Neural cell (in vitro differentiated cells): ENCODE data around the gene ZFPM1. TPM values are rescaled to one million over a fixed set of nuclear protein-coding genes. Genes with fewer than 3 reads are reported as not detected.

ENCODE experiments used
- H2AFZ ChIP-seq: fragments of 200-600, 300-800 bp; sonication (generic), shearing (Covaris generic); 2 replicates; pipeline ENCODE4 v1.6.0; 2014; ENCODE audit warnings: low read depth, mild to moderate bottlenecking, antibody characterized with exemption, low read length, moderate library complexity
- H3F3A ChIP-seq: fragments of 200-600 bp; shearing (Covaris generic); 2 replicates; pipeline ENCODE4 v1.6.1; 2016; ENCODE audit warnings: mild to moderate bottlenecking, moderate library complexity, mixed read lengths, antibody characterized with exemption, low read length; ENCODE audit not compliant: insufficient read depth, poor library complexity, severe bottlenecking
- H3K27ac ChIP-seq: fragments of 200-600, 300-800 bp; sonication (generic), shearing (Covaris generic); 2 replicates; pipeline ENCODE4 v1.5.1; 2014; ENCODE audit warnings: mild to moderate bottlenecking, low read length, moderate library complexity
- H3K27me3 ChIP-seq: fragments of 300-800, 200-600 bp; sonication (generic), shearing (Covaris generic); 2 replicates; pipeline ENCODE4 v1.6.0; 2014; ENCODE audit warnings: mild to moderate bottlenecking, low read depth, low read length, moderate library complexity; ENCODE audit not compliant: insufficient read depth
- H3K36me3 ChIP-seq: fragments of 300-800, 200-600 bp; sonication (generic), shearing (Covaris generic); 2 replicates; pipeline ENCODE4 v1.5.1; 2014; ENCODE audit warnings: mild to moderate bottlenecking, antibody characterized with exemption, low read length, moderate library complexity; ENCODE audit not compliant: insufficient read depth
- H3K4me2 ChIP-seq: fragments of 300-800, 200-600 bp; sonication (generic), shearing (Covaris generic); 2 replicates; pipeline ENCODE4 v1.6.0; 2014; ENCODE audit warnings: mild to moderate bottlenecking, low read length
- H3K4me3 ChIP-seq: fragments of 300-800, 200-600 bp; sonication (generic), shearing (Covaris generic); 2 replicates; pipeline ENCODE4 v1.5.1; 2014; ENCODE audit warnings: mild to moderate bottlenecking, low read length, moderate library complexity
- H3K79me2 ChIP-seq: fragments of 200-600 bp; shearing (Covaris generic); replicated peaks from 2 replicates; pipeline ENCODE4 v1.6.0; 2014; ENCODE audit warnings: mild to moderate bottlenecking, low read length, moderate library complexity; ENCODE audit not compliant: insufficient read depth
- H3K9ac ChIP-seq: fragments of 300-800, 200-600 bp; sonication (generic), shearing (Covaris generic); 2 replicates; pipeline ENCODE4 v1.6.1; 2016; ENCODE audit warnings: mild to moderate bottlenecking, low read length, mixed read lengths
- H3K9me2 ChIP-seq: fragments of 200-600 bp; shearing (Covaris generic); 2 replicates; pipeline ENCODE4 v1.6.1; 2016; ENCODE audit warnings: mild to moderate bottlenecking, low read length, mixed read lengths; ENCODE audit not compliant: insufficient read depth
- H3K9me3 ChIP-seq: fragments of 200-600, 300-800 bp; sonication (generic), shearing (Covaris generic); 2 replicates; pipeline ENCODE4 v1.6.1; 2016; ENCODE audit warnings: mild to moderate bottlenecking, mixed run types, low read length, moderate library complexity, mixed read lengths
- H4K20me1 ChIP-seq: fragments of 200-600 bp; shearing (Covaris generic); 2 replicates; pipeline ENCODE4 v1.6.1; 2016; ENCODE audit warnings: mild to moderate bottlenecking, mixed run types; ENCODE audit not compliant: insufficient read depth
- EP300 ChIP-seq: fragments of 450-650 bp; conservative IDR thresholded peaks from 2 replicates; pipeline ENCODE4 v1.6.1; 2014; ENCODE audit warnings: antibody characterized with exemption, mild to moderate bottlenecking, moderate library complexity; ENCODE audit not compliant: poor library complexity, severe bottlenecking
- EZH2 ChIP-seq: fragments of 200-600, 300-800 bp; shearing (Covaris generic), sonication (generic); IDR thresholded peaks from 2 replicates; pipeline ENCODE4 v1.6.1; 2014; ENCODE audit warnings: antibody characterized with exemption, low read length, borderline replicate concordance, mild to moderate bottlenecking; ENCODE audit not compliant: insufficient read depth, poor library complexity, severe bottlenecking
- MXI1 ChIP-seq: fragments of 450-650 bp; conservative IDR thresholded peaks from 2 replicates; pipeline ENCODE4 v1.6.1; 2014; ENCODE audit warnings: antibody characterized with exemption, mild to moderate bottlenecking; ENCODE audit not compliant: poor library complexity, severe bottlenecking
- POLR2AphosphoS5 ChIP-seq: IDR thresholded peaks from 2 replicates; pipeline ENCODE4 v1.6.1; 2012
- RAD21 ChIP-seq: fragments of 450-650 bp; conservative IDR thresholded peaks from 2 replicates; pipeline ENCODE4 v1.6.1; 2014; ENCODE audit warnings: antibody characterized with exemption, mild to moderate bottlenecking, moderate library complexity
- SMC3 ChIP-seq: fragments of 450-650 bp; conservative IDR thresholded peaks from 2 replicates; pipeline ENCODE4 v1.6.1; 2014; ENCODE audit warnings: antibody characterized with exemption, mild to moderate bottlenecking, moderate library complexity; ENCODE audit not compliant: poor library complexity
- TAF1 ChIP-seq: IDR thresholded peaks from 2 replicates; pipeline ENCODE4 v1.6.1; 2012; ENCODE audit warnings: low read depth
- polyA plus RNA-seq: library from polyadenylated mRNA; depleted of rRNA; stranded (reverse); fragments of >200 nt; gene quantifications from 2 replicates; pipeline ENCODE4 v1.2.3, GENCODE V29; 2014
- TF ChIP-seq, protein P1 (sequence below): IDR thresholded peaks from 2 replicates; pipeline ENCODE4 v1.6.1; 2012; ENCODE audit warnings: borderline replicate concordance
- TF ChIP-seq, protein P2 (sequence below): fragments of 450-650 bp; IDR thresholded peaks from 2 replicates; pipeline ENCODE4 v1.5.1; 2014; ENCODE audit warnings: antibody characterized with exemption, mild to moderate bottlenecking, moderate library complexity; ENCODE audit not compliant: poor library complexity, severe bottlenecking

The ZFPM1 gene
- polyA plus RNA-seq, 1 donor from 2014 or later: 0.41 TPM

DNA sequence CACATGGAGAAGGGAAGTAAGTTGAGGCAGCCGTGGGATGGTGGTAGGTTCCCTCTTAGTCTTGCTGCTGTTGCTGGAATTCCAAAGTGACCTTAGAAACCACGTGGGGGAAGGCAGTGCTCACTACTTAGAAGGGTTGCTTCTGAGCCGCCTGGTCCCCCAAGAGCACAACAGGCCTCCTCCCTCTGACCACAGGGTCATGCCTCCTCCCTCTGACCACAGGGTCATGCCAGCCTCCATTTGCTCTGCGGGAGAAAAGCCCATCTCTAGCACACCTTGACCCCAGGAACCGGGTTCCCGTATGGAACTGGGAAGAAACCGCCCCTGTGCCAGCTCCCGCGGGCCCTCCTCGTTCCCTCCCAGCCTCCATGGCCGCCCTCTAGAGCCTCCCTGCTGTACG, 13.4 kb upstream of the ZFPM1 start:
- Histone ChIP-seq H4K20me1 (no peaks in the 10 kb centered on the region), H3F3A (no peaks in the 10 kb centered on the region), H3K27ac (no peak overlapping the region), H3K4me2 (no peak overlapping the region), H3K79me2 (no peaks in the 10 kb centered on the region), H3K9me2 (no peaks in the 10 kb centered on the region), H3K27me3 (no peaks in the 10 kb centered on the region), H3K9ac (no peak overlapping the region), H2AFZ (no peak overlapping the region), H3K4me3 (no peak overlapping the region), H3K9me3 (no peaks in the 10 kb centered on the region), H3K36me3 (no peaks in the 10 kb centered on the region)
- TF ChIP-seq EZH2 (no peak), TAF1 (no peak), EP300 (no peak), POLR2AphosphoS5 (no peak), RAD21 (no peak)
- TF ChIP-seq, protein P1, sequence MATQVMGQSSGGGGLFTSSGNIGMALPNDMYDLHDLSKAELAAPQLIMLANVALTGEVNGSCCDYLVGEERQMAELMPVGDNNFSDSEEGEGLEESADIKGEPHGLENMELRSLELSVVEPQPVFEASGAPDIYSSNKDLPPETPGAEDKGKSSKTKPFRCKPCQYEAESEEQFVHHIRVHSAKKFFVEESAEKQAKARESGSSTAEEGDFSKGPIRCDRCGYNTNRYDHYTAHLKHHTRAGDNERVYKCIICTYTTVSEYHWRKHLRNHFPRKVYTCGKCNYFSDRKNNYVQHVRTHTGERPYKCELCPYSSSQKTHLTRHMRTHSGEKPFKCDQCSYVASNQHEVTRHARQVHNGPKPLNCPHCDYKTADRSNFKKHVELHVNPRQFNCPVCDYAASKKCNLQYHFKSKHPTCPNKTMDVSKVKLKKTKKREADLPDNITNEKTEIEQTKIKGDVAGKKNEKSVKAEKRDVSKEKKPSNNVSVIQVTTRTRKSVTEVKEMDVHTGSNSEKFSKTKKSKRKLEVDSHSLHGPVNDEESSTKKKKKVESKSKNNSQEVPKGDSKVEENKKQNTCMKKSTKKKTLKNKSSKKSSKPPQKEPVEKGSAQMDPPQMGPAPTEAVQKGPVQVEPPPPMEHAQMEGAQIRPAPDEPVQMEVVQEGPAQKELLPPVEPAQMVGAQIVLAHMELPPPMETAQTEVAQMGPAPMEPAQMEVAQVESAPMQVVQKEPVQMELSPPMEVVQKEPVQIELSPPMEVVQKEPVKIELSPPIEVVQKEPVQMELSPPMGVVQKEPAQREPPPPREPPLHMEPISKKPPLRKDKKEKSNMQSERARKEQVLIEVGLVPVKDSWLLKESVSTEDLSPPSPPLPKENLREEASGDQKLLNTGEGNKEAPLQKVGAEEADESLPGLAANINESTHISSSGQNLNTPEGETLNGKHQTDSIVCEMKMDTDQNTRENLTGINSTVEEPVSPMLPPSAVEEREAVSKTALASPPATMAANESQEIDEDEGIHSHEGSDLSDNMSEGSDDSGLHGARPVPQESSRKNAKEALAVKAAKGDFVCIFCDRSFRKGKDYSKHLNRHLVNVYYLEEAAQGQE: no peak
- TF ChIP-seq, protein P2, sequence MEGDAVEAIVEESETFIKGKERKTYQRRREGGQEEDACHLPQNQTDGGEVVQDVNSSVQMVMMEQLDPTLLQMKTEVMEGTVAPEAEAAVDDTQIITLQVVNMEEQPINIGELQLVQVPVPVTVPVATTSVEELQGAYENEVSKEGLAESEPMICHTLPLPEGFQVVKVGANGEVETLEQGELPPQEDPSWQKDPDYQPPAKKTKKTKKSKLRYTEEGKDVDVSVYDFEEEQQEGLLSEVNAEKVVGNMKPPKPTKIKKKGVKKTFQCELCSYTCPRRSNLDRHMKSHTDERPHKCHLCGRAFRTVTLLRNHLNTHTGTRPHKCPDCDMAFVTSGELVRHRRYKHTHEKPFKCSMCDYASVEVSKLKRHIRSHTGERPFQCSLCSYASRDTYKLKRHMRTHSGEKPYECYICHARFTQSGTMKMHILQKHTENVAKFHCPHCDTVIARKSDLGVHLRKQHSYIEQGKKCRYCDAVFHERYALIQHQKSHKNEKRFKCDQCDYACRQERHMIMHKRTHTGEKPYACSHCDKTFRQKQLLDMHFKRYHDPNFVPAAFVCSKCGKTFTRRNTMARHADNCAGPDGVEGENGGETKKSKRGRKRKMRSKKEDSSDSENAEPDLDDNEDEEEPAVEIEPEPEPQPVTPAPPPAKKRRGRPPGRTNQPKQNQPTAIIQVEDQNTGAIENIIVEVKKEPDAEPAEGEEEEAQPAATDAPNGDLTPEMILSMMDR: no peak

DNA sequence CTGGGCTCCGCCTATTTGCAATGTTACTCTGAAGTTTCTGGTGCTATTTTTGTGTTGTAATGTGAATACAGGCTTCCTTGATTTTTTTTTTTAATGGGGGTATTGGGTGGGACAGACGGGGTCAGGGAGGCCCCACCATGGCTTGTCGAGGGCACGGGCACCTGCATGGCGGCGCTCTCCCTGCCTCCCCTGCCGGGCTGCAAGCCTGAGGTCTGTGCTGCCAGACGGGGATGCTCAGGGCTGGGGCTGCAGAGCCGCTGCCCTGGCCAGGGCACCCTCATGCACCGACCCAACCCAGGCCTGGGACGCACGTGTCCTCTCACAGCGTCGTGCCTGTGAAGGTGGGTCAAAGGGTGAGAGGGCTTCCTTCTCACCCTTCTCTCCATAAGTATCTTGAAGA, 13.0 kb upstream of the ZFPM1 start:
- Histone ChIP-seq H3K9me2 (no peaks in the 10 kb centered on the region), H3K36me3 (no peaks in the 10 kb centered on the region), H4K20me1 (no peaks in the 10 kb centered on the region), H2AFZ (no peak overlapping the region), H3K27ac (no peak overlapping the region), H3K4me3 (no peak overlapping the region), H3K9me3 (no peaks in the 10 kb centered on the region), H3K27me3 (no peaks in the 10 kb centered on the region), H3K9ac (no peak overlapping the region), H3F3A (no peaks in the 10 kb centered on the region), H3K4me2 (no peak overlapping the region), H3K79me2 (no peaks in the 10 kb centered on the region)
- TF ChIP-seq TAF1: no peak
- TF ChIP-seq, protein P1: no peak
- TF ChIP-seq POLR2AphosphoS5: no peak
- TF ChIP-seq SMC3: no peak
- no peak for TF ChIP-seq EZH2
- TF ChIP-seq MXI1: no peak
- TF ChIP-seq EP300: no peak
- TF ChIP-seq, protein P2: no peak
- no peak for TF ChIP-seq RAD21
